ENCODE data around the gene ABCC11.

The ABCC11 gene

DNA sequence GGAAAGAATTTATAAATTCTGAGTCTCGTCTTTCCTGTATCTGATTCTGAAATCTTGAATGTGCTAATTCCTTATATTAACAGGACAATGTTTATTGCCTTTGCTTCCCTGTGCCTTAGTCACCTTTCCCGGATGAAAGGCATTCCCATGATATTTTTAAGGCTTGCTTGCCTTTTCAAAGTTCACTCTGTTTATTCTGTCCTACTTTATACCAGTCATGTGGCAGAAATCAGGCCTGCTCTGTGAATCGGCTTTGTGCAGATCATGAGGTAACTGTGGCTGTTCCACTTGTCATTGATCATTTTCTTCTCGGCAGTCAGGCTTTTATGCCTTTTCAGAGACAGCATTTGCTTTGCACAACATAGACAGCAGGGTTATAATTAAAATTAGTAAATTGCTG is 28.8 kb upstream of the ABCC11 start:
- Histone ChIP-seq H3K23ac (ENCODE audit: low read length) (no peak overlapping the region), H2BK5ac (ENCODE audit: low read depth, low read length, poor library complexity) (no peak overlapping the region), H2AFZ (ENCODE audit: insufficient read depth, low read length, poor library complexity) (no peak overlapping the region), H4K91ac (ENCODE audit: low read depth, low read length) (no peak overlapping the region), H3K14ac (ENCODE audit: low read length) (no peak overlapping the region), H3K27ac (ENCODE audit: low read depth, low read length) (no peak overlapping the region), H3K4me2 (ENCODE audit: low read length) (no peak overlapping the region), H4K12ac (ENCODE audit: low read depth, low read length) (no peak overlapping the region), H2BK12ac (ENCODE audit: low read length) (no peak overlapping the region), H3K79me2 (ENCODE audit: control insufficient read depth, insufficient read depth, low read length, poor library complexity) (no peaks in the 10 kb centered on the region), H3K9ac (ENCODE audit: low read length) (no peak overlapping the region), H4K8ac (ENCODE audit: low read depth, low read length) (no peak overlapping the region), H3K4ac (ENCODE audit: low read depth, low read length) (no peak overlapping the region), H2BK120ac (ENCODE audit: insufficient read depth, low read length, poor library complexity) (no peak overlapping the region), H3K36me3 (ENCODE audit: control insufficient read depth in 1 of 2, insufficient read depth in 2 of 2, low read length in 2 of 2) (peaks cover 0 to 2% of the 10 kb centered on the region in 2 experiments), H2AK5ac (ENCODE audit: low read length) (no peak overlapping the region), H3K4me1 (ENCODE audit: control insufficient read depth in 1 of 2, insufficient read depth in 2 of 2, low read length in 2 of 2) (no peaks in the 10 kb centered on the region), H3K4me3 (ENCODE audit: low read depth, low read length) (no peak overlapping the region), H3K18ac (ENCODE audit: low read length) (no peak overlapping the region), H3K9me3 (ENCODE audit: insufficient read depth, low read depth, low read length) (no peaks in the 10 kb centered on the region), H3K27me3 (ENCODE audit: insufficient read depth, low read length) (no peaks in the 10 kb centered on the region), H3K79me1 (ENCODE audit: low read length) (no peaks in the 10 kb centered on the region)
- no CpG with 5 or more reads among the region's 4 CpGs for WGBS (ENCODE audit: extremely low coverage, insufficient coverage, insufficient read length)
- peak in 1 of 2 donors; percentile 27 for DNase-seq

- H2AFZ ChIP-seq (ENCODE audit: insufficient read depth, low read length, poor library complexity): no peak overlapping the region
- no peak overlapping the region for H3K18ac ChIP-seq (ENCODE audit: low read length)
- no peaks in the 10 kb centered on the region for H3K27me3 ChIP-seq (ENCODE audit: insufficient read depth, low read length)
- no peak overlapping the region for H4K12ac ChIP-seq (ENCODE audit: low read depth, low read length)
- no peaks in the 10 kb centered on the region for H3K79me2 ChIP-seq (ENCODE audit: control insufficient read depth, insufficient read depth, low read length, poor library complexity)
- H3K27ac ChIP-seq (ENCODE audit: low read depth, low read length): no peak overlapping the region
- H2AK5ac ChIP-seq (ENCODE audit: low read length): no peak overlapping the region
- H3K79me1 ChIP-seq (ENCODE audit: low read length): no peaks in the 10 kb centered on the region
- peaks cover 2 to 3% of the 10 kb centered on the region in 2 experiments for H3K36me3 ChIP-seq (ENCODE audit: control insufficient read depth in 1 of 2, insufficient read depth in 2 of 2, low read length in 2 of 2)
- H4K91ac ChIP-seq (ENCODE audit: low read depth, low read length): no peak overlapping the region
- H3K14ac ChIP-seq (ENCODE audit: low read length): no peak overlapping the region
- no peak for DNase-seq
- no peak overlapping the region for H2BK12ac ChIP-seq (ENCODE audit: low read length)
- no peak overlapping the region for H3K9ac ChIP-seq (ENCODE audit: low read length)
- no peak overlapping the region for H2BK120ac ChIP-seq (ENCODE audit: insufficient read depth, low read length, poor library complexity)
- no peak overlapping the region for H3K4me3 ChIP-seq (ENCODE audit: low read depth, low read length)
- no peaks in the 10 kb centered on the region for H3K9me3 ChIP-seq (ENCODE audit: insufficient read depth, low read depth, low read length)
- no peak overlapping the region for H3K4ac ChIP-seq (ENCODE audit: low read depth, low read length)
- H4K8ac ChIP-seq (ENCODE audit: low read depth, low read length): no peak overlapping the region
- H3K4me1 ChIP-seq (ENCODE audit: control insufficient read depth in 1 of 2, insufficient read depth in 2 of 2, low read length in 2 of 2): no peaks in the 10 kb centered on the region
- H3K4me2 ChIP-seq (ENCODE audit: low read length): no peak overlapping the region
- no peak overlapping the region for H3K23ac ChIP-seq (ENCODE audit: low read length)
- WGBS (ENCODE audit: extremely low coverage, insufficient coverage, insufficient read length): no CpG with 5 or more reads among the region's 1 CpG
- H2BK5ac ChIP-seq (ENCODE audit: low read depth, low read length, poor library complexity): no peak overlapping the region
Measured at GRCh38 chr16:48274476-48274875, 27.1 kb upstream of the ABCC11 start.

GRCh38 chr16:48272837-48273421 is 25.6 kb upstream of the ABCC11 start:
- H3K14ac ChIP-seq (ENCODE audit: low read length): no peak overlapping the region
- no peak overlapping the region for H3K4ac ChIP-seq (ENCODE audit: low read depth, low read length)
- H3K36me3 ChIP-seq (ENCODE audit: control insufficient read depth in 1 of 2, insufficient read depth in 2 of 2, low read length in 2 of 2): peaks cover 2 to 3% of the 10 kb centered on the region in 2 experiments
- H3K23ac ChIP-seq (ENCODE audit: low read length): no peak overlapping the region
- no peak overlapping the region for H2BK5ac ChIP-seq (ENCODE audit: low read depth, low read length, poor library complexity)
- DNase-seq: no peak
- H2AK5ac ChIP-seq (ENCODE audit: low read length): no peak overlapping the region
- no peaks in the 10 kb centered on the region for H3K9me3 ChIP-seq (ENCODE audit: insufficient read depth, low read depth, low read length)
- WGBS (ENCODE audit: extremely low coverage, insufficient coverage, insufficient read length): 100% methylated on average over 1 of the region's 8 CpGs
- no peak overlapping the region for H2AFZ ChIP-seq (ENCODE audit: insufficient read depth, low read length, poor library complexity)
- no peak overlapping the region for H4K12ac ChIP-seq (ENCODE audit: low read depth, low read length)
- no peak overlapping the region for H2BK120ac ChIP-seq (ENCODE audit: insufficient read depth, low read length, poor library complexity)
- H3K4me1 ChIP-seq (ENCODE audit: control insufficient read depth in 1 of 2, insufficient read depth in 2 of 2, low read length in 2 of 2): no peaks in the 10 kb centered on the region
- no peak overlapping the region for H3K27ac ChIP-seq (ENCODE audit: low read depth, low read length)
- H4K8ac ChIP-seq (ENCODE audit: low read depth, low read length): no peak overlapping the region
- H3K79me1 ChIP-seq (ENCODE audit: low read length): no peaks in the 10 kb centered on the region
- no peak overlapping the region for H3K9ac ChIP-seq (ENCODE audit: low read length)
- H3K18ac ChIP-seq (ENCODE audit: low read length): no peak overlapping the region
- no peak overlapping the region for H4K91ac ChIP-seq (ENCODE audit: low read depth, low read length)
- no peak overlapping the region for H3K4me2 ChIP-seq (ENCODE audit: low read length)
- no peaks in the 10 kb centered on the region for H3K27me3 ChIP-seq (ENCODE audit: insufficient read depth, low read length)
- H3K4me3 ChIP-seq (ENCODE audit: low read depth, low read length): no peak overlapping the region
- no peaks in the 10 kb centered on the region for H3K79me2 ChIP-seq (ENCODE audit: control insufficient read depth, insufficient read depth, low read length, poor library complexity)
- H2BK12ac ChIP-seq (ENCODE audit: low read length): no peak overlapping the region

DNA sequence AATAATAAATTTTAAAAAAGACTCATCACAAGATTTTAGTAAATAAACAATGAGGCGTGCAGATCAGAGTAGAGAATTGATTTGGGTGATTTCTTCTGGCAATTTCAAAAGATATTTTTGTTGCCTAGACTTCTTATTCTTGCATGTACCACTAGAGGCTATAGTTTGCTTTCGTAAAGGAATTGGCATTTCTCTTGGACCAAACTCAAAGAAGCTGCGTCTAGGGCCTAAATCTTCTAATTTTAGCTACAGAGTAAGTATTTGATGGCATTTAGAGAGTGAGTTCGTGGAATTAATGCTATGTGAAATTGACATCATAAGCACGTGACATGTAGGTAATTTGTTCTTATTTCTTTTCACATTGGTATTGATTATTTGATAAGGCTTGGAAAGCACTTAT is 24.4 kb upstream of the ABCC11 start:
- Histone ChIP-seq H3K23ac (ENCODE audit: low read length) (no peak overlapping the region), H2AK5ac (ENCODE audit: low read length) (no peak overlapping the region), H4K91ac (ENCODE audit: low read depth, low read length) (no peak overlapping the region), H3K27ac (ENCODE audit: low read depth, low read length) (no peak overlapping the region), H3K4me1 (ENCODE audit: control insufficient read depth in 1 of 2, insufficient read depth in 2 of 2, low read length in 2 of 2) (no peaks in the 10 kb centered on the region), H3K79me1 (ENCODE audit: low read length) (no peaks in the 10 kb centered on the region), H3K9me3 (ENCODE audit: insufficient read depth, low read depth, low read length) (no peaks in the 10 kb centered on the region), H3K14ac (ENCODE audit: low read length) (no peak overlapping the region), H2BK5ac (ENCODE audit: low read depth, low read length, poor library complexity) (no peak overlapping the region), H3K36me3 (ENCODE audit: control insufficient read depth in 1 of 2, insufficient read depth in 2 of 2, low read length in 2 of 2) (peaks cover 0 to 3% of the 10 kb centered on the region in 2 experiments), H3K79me2 (ENCODE audit: control insufficient read depth, insufficient read depth, low read length, poor library complexity) (no peaks in the 10 kb centered on the region), H3K4ac (ENCODE audit: low read depth, low read length) (no peak overlapping the region), H4K12ac (ENCODE audit: low read depth, low read length) (no peak overlapping the region), H3K18ac (ENCODE audit: low read length) (no peak overlapping the region), H3K9ac (ENCODE audit: low read length) (no peak overlapping the region), H3K4me2 (ENCODE audit: low read length) (no peak overlapping the region), H3K27me3 (ENCODE audit: insufficient read depth, low read length) (no peaks in the 10 kb centered on the region), H4K8ac (ENCODE audit: low read depth, low read length) (no peak overlapping the region), H2BK120ac (ENCODE audit: insufficient read depth, low read length, poor library complexity) (no peak overlapping the region), H3K4me3 (ENCODE audit: low read depth, low read length) (no peak overlapping the region), H2BK12ac (ENCODE audit: low read length) (no peak overlapping the region), H2AFZ (ENCODE audit: insufficient read depth, low read length, poor library complexity) (no peak overlapping the region)
- no CpG with 5 or more reads among the region's 5 CpGs for WGBS (ENCODE audit: extremely low coverage, insufficient coverage, insufficient read length)
- no peak for DNase-seq
